ENCODE data around the gene SEC14L2.

- no peak for TF ChIP-seq POLR2AphosphoS5 (IDR thresholded peaks at IDR 0.05; ENCODE audit: low read depth, low read length)
- TF ChIP-seq POLR2A (IDR thresholded peaks at IDR 0.05; ENCODE audit: low read depth, low read length), result no peak
- TF ChIP-seq TAF1 (IDR thresholded peaks at IDR 0.05; ENCODE audit: low read depth, low read length), result no peak
- no peak for TF ChIP-seq SPI1 (IDR thresholded peaks at IDR 0.05; ENCODE audit: low read depth, low read length)
- TF ChIP-seq PAX5 (IDR thresholded peaks at IDR 0.05; ENCODE audit: insufficient read depth, low read length, severe bottlenecking), result no peak
- TF ChIP-seq POU2F2 (IDR thresholded peaks at IDR 0.05; ENCODE audit: low read depth, low read length), result no peak
Measured at GRCh38 chr22:30441088-30441487, 44.3 kb downstream of the SEC14L2 start.

Data from GM12891 (cell line).